GM21737 (cell line): ENCODE data around the gene GABARAP.
A peak's percentile ranks its signal among the peaks of the same experiment; 100 is the strongest.

Experiments
- ATAC-seq: cut with Tn5 transposase; IDR thresholded peaks from one replicate; pipeline ENCODE4 v1.9.1; 2021; ENCODE audit warnings: mild to moderate bottlenecking, moderate library complexity; ENCODE audit not compliant: unreplicated experiment

GABARAP gene

GRCh38 chr17:7223375-7223774 lies 18.9 kb downstream of the GABARAP start:
- ATAC-seq: no peak

GRCh38 chr17:7222972-7223292 lies 19.3 kb downstream of the GABARAP start:
- no peak for ATAC-seq

- ATAC-seq: no peak
These were observed 19.9 kb downstream of the GABARAP start for GRCh38 chr17:7222093-7222971.

- no peak for ATAC-seq
These were observed 20.8 kb downstream of the GABARAP start for GRCh38 chr17:7221278-7222092.

- ATAC-seq: no peak
These were observed 21.5 kb downstream of the GABARAP start for GRCh38 chr17:7220593-7221277.

GRCh38 chr17:7219812-7220592 lies 22.2 kb downstream of the GABARAP start, which contains the start of the genes ACADVL and DLG4:
TSS of gene ACADVL (plus strand) at chr17:7219938. CDS start at chr17:7219985, 47 bp downstream.
TSS of gene DLG4 (minus strand) at chr17:7219836.
- ATAC-seq: peak; percentile 52

GRCh38 chr17:7219229-7219811 lies 22.9 kb downstream of the GABARAP start:
- no peak for ATAC-seq

GRCh38 chr17:7218758-7219157 lies 23.5 kb downstream of the GABARAP start:
- ATAC-seq: no peak

- ATAC-seq: no peak
These were observed 24.1 kb downstream of the GABARAP start for GRCh38 chr17:7218166-7218565.

GRCh38 chr17:7217113-7217987 lies 24.9 kb downstream of the GABARAP start:
- no peak for ATAC-seq

GRCh38 chr17:7216242-7217112 lies 25.8 kb downstream of the GABARAP start:
- ATAC-seq: no peak

GRCh38 chr17:7215652-7216180 lies 26.5 kb downstream of the GABARAP start:
- ATAC-seq: no peak

GRCh38 chr17:7215136-7215638 lies 27.1 kb downstream of the GABARAP start:
- no peak for ATAC-seq

- peak; percentile 63 for ATAC-seq
These were observed 27.7 kb downstream of the GABARAP start for GRCh38 chr17:7214300-7215135.

- ATAC-seq: no peak
These were observed 28.4 kb downstream of the GABARAP start for GRCh38 chr17:7213895-7214299.

GRCh38 chr17:7211491-7212273 lies 30.6 kb downstream of the GABARAP start:
- ATAC-seq: no peak
